Measurements from ENCODE around the gene HDAC11.

Gene HDAC11

GRCh38 chr3:13501521-13501920 lies 21.4 kb downstream of the HDAC11 start:
- TF ChIP-seq EGR1 (IDR thresholded peaks at IDR 0.05) (no peak), CEBPB (IDR thresholded peaks at IDR 0.05) (no peak), TCF12 (IDR thresholded peaks at IDR 0.05; ENCODE audit: low read depth) (no peak), MAX (IDR thresholded peaks at IDR 0.05) (no peak)

- TF ChIP-seq REST (IDR thresholded peaks at IDR 0.05; ENCODE audit: low read depth): no peak
- TF ChIP-seq USF1 (IDR thresholded peaks at IDR 0.05): no peak
- TF ChIP-seq ZBTB7A (IDR thresholded peaks at IDR 0.05; ENCODE audit: low read depth): no peak
- TF ChIP-seq FOXM1 (IDR thresholded peaks at IDR 0.05; ENCODE audit: borderline replicate concordance, low read depth): no peak
- TF ChIP-seq TAF1 (IDR thresholded peaks at IDR 0.05; ENCODE audit: low read depth): no peak
- no peak for TF ChIP-seq YY1 (IDR thresholded peaks at IDR 0.05; ENCODE audit: low read depth)
- no peak for TF ChIP-seq CEBPB (IDR thresholded peaks at IDR 0.05)
Observed at GRCh38 chr3:13501958-13502790, 22.1 kb downstream of the HDAC11 start.

GRCh38 chr3:13502791-13503060 lies 22.6 kb downstream of the HDAC11 start:
- TF ChIP-seq REST (IDR thresholded peaks at IDR 0.05; ENCODE audit: low read depth) (no peak), TCF12 (IDR thresholded peaks at IDR 0.05; ENCODE audit: low read depth) (no peak), RAD21 (IDR thresholded peaks at IDR 0.05; ENCODE audit: low read depth) (no peak), NFIC (IDR thresholded peaks at IDR 0.05) (no peak), YY1 (IDR thresholded peaks at IDR 0.05; ENCODE audit: low read depth) (no peak), CREB1 (IDR thresholded peaks at IDR 0.05; ENCODE audit: low read depth) (no peak), TAF1 (IDR thresholded peaks at IDR 0.05; ENCODE audit: low read depth) (no peak), USF1 (IDR thresholded peaks at IDR 0.05) (no peak), TEAD4 (IDR thresholded peaks at IDR 0.05) (no peak), EGR1 (IDR thresholded peaks at IDR 0.05) (no peak), CEBPB (IDR thresholded peaks at IDR 0.05) (no peak), FOXM1 (IDR thresholded peaks at IDR 0.05; ENCODE audit: borderline replicate concordance, low read depth) (no peak), EP300 (IDR thresholded peaks at IDR 0.05; ENCODE audit: borderline replicate concordance) (no peak), MAX (IDR thresholded peaks at IDR 0.05) (no peak)

GRCh38 chr3:13504161-13504831 lies 24.2 kb downstream of the HDAC11 start:
- TF ChIP-seq TEAD4 (IDR thresholded peaks at IDR 0.05) (no peak), REST (IDR thresholded peaks at IDR 0.05; ENCODE audit: low read depth) (no peak), NFIC (IDR thresholded peaks at IDR 0.05) (no peak), CEBPB (IDR thresholded peaks at IDR 0.05) (no peak), MAX (IDR thresholded peaks at IDR 0.05) (no peak), FOXM1 (IDR thresholded peaks at IDR 0.05; ENCODE audit: borderline replicate concordance, low read depth) (no peak), CREB1 (IDR thresholded peaks at IDR 0.05; ENCODE audit: low read depth) (no peak), YY1 (IDR thresholded peaks at IDR 0.05; ENCODE audit: low read depth) (no peak)
